ENCODE results near the gene SEC24C.

GRCh38 chr10:73801253-73801590 is 57.0 kb downstream of the SEC24C start:
- TF ChIP-seq GATA2 (IDR thresholded peaks at IDR 0.05; ENCODE audit: low read depth, low read length), result no peak
- TF ChIP-seq GATA3 (IDR thresholded peaks at IDR 0.05; ENCODE audit: low read depth, low read length), result no peak

Measured in SH-SY5Y (cell line).